ENCODE data around the gene CACNG4.
A peak's percentile ranks its signal among the peaks of the same experiment; 100 is the strongest.

The CACNG4 gene

DNA sequence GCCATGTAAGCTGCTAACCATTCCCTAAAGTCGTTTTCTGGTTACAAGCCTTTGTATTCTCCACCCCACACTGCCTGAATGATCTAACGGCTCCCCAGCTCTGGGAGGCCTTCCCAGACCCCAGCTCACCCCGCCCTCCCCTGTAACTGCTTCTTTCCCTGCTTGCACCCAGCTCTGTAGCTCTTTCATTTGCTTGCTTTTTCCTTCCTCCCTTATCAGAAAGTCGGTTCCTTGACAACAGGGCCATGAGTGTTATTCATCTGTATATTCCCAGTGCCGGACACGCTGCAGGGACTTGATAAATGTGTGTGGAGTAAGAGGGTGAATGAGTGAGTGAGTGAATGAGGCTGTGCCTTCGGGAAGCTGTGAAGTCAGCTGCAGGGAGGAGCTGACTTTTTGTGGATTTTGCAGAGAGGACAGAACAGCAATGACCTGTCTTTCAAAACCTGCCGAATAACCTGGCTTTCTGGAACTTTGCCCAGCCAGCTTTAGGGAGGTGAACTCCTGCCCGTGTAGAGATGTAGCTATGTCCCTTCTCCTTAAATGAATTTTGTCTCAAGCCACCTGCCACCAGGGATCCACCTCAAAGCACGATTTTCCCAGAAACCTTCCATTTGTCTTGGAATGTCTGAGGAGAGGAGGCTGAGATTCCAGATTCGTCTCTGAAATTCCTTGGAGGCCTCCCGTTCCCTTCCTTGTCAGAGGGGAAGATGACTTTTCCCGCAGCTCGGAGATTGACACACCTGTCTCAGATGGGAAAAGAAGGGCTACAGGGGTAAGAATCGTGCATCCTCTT lies 20.0 kb upstream of the CACNG4 start:
- no peak for DNase-seq (ENCODE audit: low spot score)

GRCh38 chr17:66945147-66945835 lies 19.2 kb upstream of the CACNG4 start:
- DNase-seq (ENCODE audit: low spot score): no peak

DNA sequence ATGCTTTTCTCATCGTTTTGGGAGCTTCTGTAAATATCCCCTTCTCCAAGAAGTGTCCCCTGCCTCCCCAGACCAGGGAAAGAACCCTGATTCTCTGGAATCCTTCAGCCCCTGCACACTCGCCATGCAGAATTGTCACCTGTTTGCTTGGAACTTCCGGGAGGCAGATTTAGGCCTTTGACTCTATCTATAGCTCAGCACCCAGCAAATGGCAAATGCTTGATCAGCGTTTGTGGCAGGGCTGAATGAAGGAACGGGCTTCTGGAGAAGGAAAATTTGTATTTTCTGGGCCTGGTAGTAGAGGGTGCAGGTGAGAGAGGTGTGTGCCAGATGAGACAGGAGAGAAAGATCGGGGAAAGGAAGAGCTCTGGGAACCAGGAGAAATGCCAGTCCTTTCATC lies 18.3 kb upstream of the CACNG4 start:
- DNase-seq (ENCODE audit: low spot score): no peak

- no peak for DNase-seq (ENCODE audit: low spot score)
Observed at GRCh38 chr17:66947311-66947710, 17.2 kb upstream of the CACNG4 start.

GRCh38 chr17:66948061-66948750 lies 16.3 kb upstream of the CACNG4 start:
- DNase-seq (ENCODE audit: low spot score): no peak

- DNase-seq (ENCODE audit: low spot score): no peak
Observed at GRCh38 chr17:66949501-66949900, 15.0 kb upstream of the CACNG4 start.

DNA sequence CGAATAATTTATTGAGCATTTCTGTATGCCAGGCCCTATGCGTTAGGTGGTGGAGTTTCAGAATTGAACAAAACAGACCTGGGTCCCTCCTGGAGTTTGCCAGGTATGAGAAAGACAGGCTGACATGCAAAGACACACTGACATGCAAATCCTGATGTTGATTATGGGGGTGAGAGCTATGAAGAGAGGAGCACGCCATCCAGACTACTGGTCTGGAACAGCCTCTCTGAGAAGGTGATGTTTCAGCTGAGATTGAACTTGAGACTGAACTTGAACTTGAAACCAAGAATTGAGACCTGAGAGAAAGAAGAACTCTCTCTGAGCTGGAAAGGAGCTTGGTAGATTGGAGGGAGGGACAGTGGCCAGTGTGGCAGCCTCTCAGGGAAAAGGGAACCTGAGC lies 14.2 kb upstream of the CACNG4 start:
- no peak for DNase-seq (ENCODE audit: low spot score)

- no peak for DNase-seq (ENCODE audit: low spot score)
Observed at GRCh38 chr17:66950886-66951604, 13.5 kb upstream of the CACNG4 start.

- no peak for DNase-seq (ENCODE audit: low spot score)
Observed at GRCh38 chr17:66951605-66951953, 12.9 kb upstream of the CACNG4 start.

DNA sequence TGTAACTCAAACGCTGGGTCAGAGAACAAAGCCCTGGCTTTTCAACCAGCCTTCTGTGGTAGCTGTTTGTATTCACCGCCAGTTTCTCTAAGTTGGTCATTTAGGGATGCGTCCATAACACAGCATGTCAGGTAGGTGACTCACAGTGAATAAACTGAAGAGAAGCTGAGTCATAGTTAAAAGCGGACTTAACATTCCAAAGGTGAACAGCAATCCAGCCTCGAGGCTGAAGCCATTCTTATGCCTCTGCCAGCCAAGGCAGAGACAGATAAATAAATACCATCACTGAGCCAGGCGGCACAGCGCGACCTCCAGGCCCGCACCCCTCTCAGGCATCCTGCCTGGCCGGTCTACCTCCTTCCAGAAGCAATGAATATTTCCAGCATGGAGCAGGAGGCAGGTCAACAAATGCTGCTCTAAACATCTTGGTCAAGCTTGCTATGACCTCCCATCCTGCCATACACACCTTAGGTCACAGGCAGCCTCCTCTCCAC lies 12.4 kb upstream of the CACNG4 start:
- peak; percentile 62 for DNase-seq (ENCODE audit: low spot score)

DNA sequence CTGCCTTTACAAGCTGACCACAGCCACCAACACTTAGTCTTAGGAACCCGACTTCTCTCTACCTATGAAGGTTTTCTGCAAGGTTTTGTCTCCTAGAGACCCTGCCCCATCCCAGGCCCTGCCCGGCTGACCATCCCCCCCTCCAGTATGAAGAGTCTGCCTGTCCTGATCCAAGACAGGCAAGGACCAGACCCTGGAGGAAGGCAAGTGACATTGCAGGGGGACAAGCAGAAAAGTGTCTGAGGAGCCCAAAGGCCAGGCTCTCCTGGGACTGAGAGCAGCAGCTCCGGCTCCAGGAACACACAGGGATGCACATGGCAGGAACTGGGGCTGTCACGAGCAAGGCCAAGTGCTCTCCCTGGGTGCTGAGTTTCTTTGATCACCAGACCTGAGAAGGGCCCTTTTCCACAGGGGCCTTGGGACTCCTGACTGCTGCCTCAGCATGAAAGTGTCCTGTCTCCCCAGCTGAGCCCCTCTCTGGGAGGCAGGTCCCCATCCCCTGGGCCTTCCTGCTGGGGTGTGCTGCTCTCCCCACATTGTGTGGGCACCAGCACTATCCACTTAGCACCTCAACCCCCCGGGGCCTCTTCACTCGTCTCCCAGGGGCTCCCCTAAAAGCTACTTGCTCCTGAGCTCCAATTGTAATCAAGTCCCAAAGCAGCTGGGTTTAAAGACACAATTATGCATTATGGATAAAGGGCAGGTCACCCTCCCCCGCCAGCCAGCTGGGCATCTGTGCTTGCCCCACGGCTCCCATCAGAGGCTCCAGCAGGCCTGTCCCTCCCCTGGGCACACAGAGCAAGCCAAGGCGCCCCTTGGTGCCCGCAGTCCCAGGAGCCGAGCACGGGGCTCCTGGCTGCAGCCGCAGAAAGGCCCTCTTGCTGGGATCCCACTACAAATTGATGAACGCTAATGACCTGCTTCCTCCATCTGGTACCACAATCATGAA lies 11.6 kb upstream of the CACNG4 start:
- no peak for DNase-seq (ENCODE audit: low spot score)

GRCh38 chr17:66953630-66954020 lies 10.9 kb upstream of the CACNG4 start:
- no peak for DNase-seq (ENCODE audit: low spot score)

- no peak for DNase-seq (ENCODE audit: low spot score)
Observed at GRCh38 chr17:66954632-66955031, 9.9 kb upstream of the CACNG4 start.

- DNase-seq (ENCODE audit: low spot score): no peak
Observed at GRCh38 chr17:66955821-66956220, 8.7 kb upstream of the CACNG4 start.

GRCh38 chr17:66956941-66957340 lies 7.6 kb upstream of the CACNG4 start:
- no peak for DNase-seq (ENCODE audit: low spot score)

- no peak for DNase-seq (ENCODE audit: low spot score)
Observed at GRCh38 chr17:66957343-66957742, 7.2 kb upstream of the CACNG4 start.

DNA sequence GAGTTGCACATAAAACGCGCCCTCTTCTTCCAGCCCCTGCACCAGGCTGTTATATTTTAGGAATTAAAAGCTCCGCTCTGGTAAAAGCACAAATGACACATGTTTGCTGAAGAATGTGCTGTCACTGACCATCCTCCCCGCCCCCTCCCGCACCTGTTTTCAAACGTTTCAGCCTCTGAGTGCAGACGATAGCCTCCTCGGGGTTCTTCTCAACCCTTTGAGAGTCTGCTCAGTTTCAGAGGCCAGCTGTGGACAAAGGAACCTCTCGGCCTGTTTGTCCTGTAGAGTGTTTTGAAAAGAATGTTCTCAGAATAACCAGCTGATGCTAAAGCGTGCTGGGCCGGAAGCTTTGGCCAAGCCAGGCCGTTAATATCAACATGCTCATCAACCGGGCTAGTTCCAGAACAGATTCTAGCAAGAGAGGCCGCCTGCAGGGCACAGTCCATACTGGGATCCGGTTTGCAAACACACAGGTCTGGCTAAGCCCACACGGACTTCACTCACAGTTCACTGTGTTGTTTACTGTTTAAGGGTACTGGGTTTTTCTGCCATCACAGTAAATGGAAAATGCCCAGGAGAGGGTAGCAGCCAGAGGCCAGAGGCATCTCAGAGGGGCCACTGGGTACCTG lies 6.4 kb upstream of the CACNG4 start:
- no peak for DNase-seq (ENCODE audit: low spot score)

GRCh38 chr17:66959641-66960375 lies 4.7 kb upstream of the CACNG4 start:
- DNase-seq (ENCODE audit: low spot score): no peak

GRCh38 chr17:66960613-66961012 lies 3.9 kb upstream of the CACNG4 start:
- DNase-seq (ENCODE audit: low spot score): no peak

GRCh38 chr17:66963521-66963908 lies 992 bp upstream of the CACNG4 start:
- DNase-seq (ENCODE audit: low spot score): peak; percentile 56
